Right ventricle myocardium superior (tissue), 1 donor: ENCODE data around the gene SEC22A. TPM values are rescaled to one million over a fixed set of nuclear protein-coding genes. Genes with fewer than 3 reads are reported as not detected.

Source experiments
- ATAC-seq: fragments of 200-7000 bp; cut with Tn5 transposase; one replicate; pipeline ENCODE4 v1.9.1; 2020; ENCODE audit warnings: mild to moderate bottlenecking; ENCODE audit not compliant: poor library complexity
- DNase-seq: peaks from one replicate; pipeline ENCODE4 v3.0.0-alpha.2; 2020
- intact Hi-C: fragments of 100-400 bp; cut with DNase I; formaldehyde crosslinking; loops from one replicate; pipeline ENCODE4 v1.11.2; 2022
- total RNA-seq: library from RNA; stranded (reverse); fragmentation: NEBNext Ultra II Directional; extraction: Animal tissue kit (Norgen Biotek cat#: 25700); gene quantifications from one replicate; pipeline ENCODE4 v1.2.1, GENCODE V29; 2021
- donor health status: DM: no; HTN: yes; CAD: no; lungs with severe emphysema.

The SEC22A gene
- total RNA-seq, 1 donor from 2014 or later = 6.5 TPM

DNA sequence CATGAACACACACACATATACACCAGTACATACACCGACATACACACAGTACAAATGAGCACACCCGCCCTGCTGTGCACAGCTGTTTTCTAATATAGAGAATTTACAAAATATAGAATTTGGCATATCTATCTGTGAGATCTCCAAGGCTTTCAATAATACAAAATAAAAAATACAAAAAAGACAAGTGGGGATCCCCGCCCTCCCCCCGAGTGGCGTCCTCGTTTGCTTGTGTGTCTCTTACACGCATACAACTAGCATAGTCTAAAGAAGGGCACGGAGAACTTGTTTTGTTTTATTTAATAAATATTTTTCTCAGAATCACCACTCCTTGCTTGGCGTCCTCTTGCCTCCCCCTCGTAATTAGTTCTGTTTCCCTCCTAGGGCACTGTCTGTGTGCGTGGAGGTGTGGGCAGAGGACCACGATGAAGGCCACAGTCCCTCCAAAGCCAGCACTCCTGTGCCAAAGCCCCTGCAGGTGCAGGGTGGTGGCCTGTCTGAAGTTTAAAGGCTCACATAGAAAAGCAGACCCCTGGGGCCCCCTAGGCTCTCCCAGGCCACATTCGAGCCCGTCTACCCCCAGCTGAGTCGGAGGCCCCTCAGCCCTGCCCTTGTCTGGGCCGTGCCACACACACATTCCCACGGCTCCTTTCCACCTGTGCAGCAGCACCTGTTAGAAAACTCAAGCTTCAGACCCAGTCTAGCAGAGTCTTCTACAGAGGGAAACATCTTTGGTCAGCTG lies 82.1 kb downstream of the SEC22A start:
- intact Hi-C loops = no loop called here
- ATAC-seq (no peak), DNase-seq (no peak)

- peak; percentile 56 for DNase-seq
- ATAC-seq = peak; percentile 34
- intact Hi-C loops = no loop called here
These were observed 82.8 kb downstream of the SEC22A start for GRCh38 chr3:123284399-123285010.

DNA sequence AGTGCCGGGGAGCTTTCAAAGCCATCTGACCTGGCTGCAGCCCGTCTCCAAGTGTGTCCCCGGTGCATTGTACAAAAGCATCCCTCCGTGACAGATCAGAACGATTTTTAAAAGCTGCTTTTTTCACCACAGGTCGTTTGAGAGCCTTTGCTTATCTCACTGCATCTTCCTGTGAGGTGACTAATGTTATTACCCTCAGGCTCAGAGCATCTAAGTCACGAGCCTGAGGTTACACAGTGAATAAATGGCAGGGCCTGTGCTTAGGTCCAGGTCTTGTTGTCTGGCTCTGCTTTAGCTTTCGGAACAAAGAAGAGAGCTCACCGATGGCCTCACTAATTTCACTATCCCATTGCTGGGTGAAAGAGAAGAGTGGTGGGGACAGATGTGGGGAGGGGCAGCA lies 83.3 kb downstream of the SEC22A start:
- ATAC-seq = no peak
- no peak for DNase-seq
- intact Hi-C loops = no loop called here

DNA sequence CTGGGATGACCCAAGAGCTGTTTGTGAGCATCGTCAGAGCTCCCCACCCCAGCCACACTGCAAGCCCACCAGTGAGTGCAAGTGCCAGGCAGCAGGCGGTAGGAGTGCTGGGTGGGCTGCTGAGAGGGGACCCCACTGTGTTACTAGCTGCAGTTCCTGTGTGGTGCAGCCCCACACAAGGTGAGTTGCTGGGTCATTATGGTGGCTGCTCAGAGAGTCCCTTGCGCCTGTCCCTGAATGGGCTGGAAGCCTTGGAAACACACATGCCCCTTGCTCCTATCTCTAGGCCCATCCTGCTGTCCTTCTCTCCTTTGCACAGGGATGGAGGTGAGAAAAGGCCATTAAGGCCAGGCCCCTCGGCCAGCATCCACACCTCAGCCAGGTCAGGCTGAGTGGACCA lies 83.7 kb downstream of the SEC22A start:
- no peak for ATAC-seq
- intact Hi-C loops = no loop called here
- no peak for DNase-seq

- no peak for ATAC-seq
- no peak for DNase-seq
- intact Hi-C loops = no loop called here
These were observed 84.2 kb downstream of the SEC22A start for GRCh38 chr3:123285931-123286307.

DNA sequence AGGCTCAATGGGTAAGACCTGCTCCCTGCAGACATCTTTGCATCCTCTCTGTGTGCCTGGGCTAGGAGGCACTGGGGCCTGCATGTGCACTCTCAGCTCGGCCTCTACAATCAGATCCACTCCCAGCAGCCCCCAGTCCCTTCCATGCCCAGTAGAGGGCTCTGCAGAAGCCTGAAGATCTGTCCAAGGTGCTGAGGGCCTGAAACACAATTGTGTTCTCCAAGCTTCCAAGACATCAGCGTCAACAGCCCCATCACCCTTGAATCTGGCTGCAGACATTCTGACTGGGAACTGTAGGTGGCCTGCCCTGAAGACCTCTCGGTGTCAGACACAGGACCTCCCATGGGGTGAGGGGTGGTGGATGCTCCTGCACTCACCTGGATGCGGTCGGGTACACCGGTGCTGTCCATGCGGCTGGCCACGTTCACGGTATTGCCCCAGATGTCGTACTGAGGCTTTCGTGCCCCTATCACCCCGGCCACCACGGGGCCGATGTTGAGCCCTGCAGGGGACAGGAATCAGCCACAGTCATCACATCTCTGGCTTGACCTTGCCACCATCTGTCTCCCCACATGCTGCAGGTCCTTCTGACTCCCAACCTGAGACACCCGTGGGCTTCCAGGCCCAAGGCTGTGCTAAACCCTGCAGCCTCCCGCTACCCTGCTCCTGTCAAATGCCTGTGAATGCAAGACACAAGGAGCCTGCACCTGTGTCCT lies 84.7 kb downstream of the SEC22A start:
- DNase-seq = no peak
- intact Hi-C loops = no loop called here
- peak; percentile 8 for ATAC-seq

DNA sequence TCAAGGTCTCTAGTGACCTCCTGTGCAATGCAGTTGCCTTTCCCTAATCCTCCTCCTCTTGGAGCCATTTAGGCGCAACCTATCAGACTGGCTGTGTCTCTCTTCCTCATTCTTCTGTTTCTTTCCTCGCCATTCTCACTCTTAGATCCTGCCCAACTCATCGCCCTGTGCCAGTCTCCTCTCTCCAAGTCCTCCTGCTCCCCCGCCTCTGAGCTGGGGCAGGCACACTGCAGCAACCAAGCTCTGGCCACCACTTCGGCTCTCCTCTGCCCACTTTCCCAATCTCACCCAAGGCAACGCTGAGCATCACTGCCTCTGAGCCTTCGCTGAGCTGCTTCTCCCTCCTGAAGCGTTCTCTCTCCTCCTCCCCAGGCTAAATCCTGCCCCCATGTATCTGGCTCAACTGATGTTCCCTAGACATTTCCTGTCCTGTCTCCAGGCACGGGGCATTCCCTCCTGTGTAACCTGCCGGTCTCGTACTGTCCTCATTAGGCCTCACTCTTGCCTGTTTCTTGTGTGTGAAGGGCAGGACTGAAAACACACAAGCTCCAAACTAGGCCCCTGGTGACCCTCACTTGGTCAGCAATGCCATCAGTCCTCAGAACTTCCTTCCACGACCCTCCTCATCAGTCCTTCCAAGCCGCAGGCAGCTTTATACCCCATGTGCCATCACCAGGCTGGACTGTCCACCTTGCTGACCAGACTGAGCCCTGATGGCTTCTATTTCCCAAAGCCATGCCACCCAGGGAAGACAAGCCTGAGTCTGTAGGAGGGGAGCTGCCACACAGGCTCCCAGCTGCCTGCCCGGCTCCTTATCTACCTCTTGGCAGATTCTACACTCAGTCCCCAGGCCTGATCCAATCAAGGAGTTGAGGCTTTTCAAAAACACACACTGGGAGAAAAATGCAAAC lies 85.6 kb downstream of the SEC22A start:
- no peak for ATAC-seq
- intact Hi-C loops = no loop called here
- no peak for DNase-seq

GRCh38 chr3:123287962-123288302 lies 86.2 kb downstream of the SEC22A start:
- no peak for ATAC-seq

DNA sequence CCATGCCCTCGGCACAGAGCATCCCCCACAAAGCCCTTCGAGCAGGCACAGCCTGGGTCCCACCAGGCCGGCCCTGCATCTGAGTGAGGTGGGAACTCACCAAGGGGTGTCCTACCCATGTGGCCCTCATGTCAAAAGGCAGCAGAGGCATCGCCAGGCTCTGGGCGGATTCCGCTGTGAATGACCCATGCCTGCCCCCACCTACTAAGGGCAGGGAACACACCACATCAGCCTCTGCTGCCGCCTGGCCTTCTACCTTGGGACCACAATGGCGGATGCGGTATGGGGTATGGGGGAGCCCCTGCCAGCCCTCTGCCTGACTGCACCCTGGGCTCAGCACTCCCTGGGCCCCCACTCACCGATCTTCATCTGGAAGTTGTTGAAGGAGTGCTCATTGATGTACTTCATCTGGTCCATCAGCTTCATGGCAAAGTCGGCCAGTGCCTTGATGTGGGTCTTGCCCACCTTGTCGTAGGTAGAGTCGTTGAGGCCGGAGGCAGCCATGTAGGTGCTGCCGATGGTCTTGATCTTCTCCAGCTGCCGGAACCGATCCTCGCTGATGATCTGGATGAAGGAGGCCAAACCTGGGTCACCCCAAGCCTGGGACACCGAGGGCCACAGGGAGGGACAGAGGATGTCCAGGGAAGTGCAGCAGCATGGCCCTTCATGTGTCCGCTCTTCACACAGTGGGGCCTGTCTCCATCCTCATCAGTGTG lies 87.8 kb downstream of the SEC22A start:
- intact Hi-C loops = no loop called here
- ATAC-seq (no peak), DNase-seq (no peak)

More at GRCh38 chr3:123287962-123288302, 86.2 kb downstream of the SEC22A start:
- DNase-seq = no peak
- intact Hi-C loops = no loop called here

GRCh38 chr3:123290107-123290930 lies 88.6 kb downstream of the SEC22A start:
- intact Hi-C loops = no loop called here

DNA sequence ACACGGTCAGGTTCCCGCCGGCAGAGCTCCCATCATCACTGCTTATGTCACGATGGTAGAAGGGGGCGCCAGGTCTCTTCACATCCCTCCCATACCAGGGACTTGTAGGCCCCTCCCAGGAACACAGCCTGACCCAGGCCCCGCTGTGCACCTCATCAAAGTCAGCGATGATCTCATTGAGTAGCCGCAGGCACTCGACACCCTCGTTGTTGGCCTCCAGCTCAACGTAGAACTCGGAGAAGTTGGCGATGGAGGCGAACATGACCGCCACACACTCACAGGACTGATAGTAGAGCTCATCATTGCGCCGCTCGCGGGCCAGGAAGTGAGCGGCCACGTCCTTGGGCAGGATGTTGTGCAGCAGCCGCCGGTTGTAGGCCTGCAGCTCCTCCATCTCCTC lies 89.2 kb downstream of the SEC22A start:
- no peak for ATAC-seq
- intact Hi-C loops = no loop called here
- no peak for DNase-seq

More at GRCh38 chr3:123290107-123290930, 88.6 kb downstream of the SEC22A start:
- no peak for DNase-seq
- no peak for ATAC-seq

DNA sequence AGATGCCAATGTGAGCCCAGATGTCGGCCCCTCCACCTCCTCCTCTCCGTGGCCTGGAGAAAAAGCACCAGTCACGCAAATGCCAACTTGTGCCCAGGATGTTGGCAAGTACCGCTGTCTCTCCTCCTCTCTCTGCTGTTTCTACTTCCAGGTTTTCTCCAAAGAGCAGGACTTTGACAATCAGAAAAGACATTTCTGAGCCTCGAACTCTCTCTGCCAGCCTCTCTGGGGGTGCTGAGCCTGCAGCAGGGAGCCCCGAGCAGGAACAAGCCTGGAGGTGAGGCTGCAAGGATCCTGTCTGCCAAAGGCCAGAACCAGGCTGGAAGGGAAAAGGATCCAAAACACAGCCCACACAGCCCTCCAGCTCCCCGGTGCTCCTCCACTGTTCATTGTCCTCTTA lies 89.7 kb downstream of the SEC22A start:
- no peak for DNase-seq
- intact Hi-C loops = no loop called here
- no peak for ATAC-seq

GRCh38 chr3:123292321-123293310 lies 90.9 kb downstream of the SEC22A start:
- ATAC-seq = no peak
- no peak for DNase-seq
- intact Hi-C loops = no loop called here

DNA sequence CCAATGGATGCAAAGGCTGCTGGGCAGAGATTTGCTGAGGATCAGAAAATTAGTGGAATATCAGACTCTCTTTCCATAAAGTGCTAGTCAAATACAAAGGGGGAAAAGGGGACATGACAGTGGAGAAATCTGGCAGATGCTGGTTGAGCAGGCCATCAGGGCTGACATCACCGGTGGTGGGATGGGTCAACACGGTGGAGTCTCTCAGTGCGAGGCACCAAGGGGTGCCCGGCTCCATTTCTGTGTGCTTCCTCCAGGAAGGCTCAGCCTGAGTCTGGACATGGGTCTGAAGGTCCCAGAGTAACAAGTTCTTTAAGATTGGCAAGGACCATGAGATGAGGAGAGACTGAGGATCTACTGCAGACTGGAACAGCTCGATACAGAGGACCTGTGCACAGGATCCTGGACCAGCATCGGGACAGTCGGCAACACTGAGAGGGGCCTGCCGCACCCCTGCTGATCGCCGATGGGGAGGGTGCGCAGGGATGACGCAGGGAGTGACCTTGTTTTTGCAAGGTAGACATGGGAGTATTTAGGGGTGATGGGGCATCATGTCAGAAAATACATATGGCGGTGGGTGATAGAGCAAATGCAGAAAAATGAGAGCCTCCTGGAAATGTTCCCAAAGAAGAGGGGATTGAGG lies 92.7 kb downstream of the SEC22A start:
- ATAC-seq (no peak), DNase-seq (no peak)
- intact Hi-C loops = no loop called here

DNA sequence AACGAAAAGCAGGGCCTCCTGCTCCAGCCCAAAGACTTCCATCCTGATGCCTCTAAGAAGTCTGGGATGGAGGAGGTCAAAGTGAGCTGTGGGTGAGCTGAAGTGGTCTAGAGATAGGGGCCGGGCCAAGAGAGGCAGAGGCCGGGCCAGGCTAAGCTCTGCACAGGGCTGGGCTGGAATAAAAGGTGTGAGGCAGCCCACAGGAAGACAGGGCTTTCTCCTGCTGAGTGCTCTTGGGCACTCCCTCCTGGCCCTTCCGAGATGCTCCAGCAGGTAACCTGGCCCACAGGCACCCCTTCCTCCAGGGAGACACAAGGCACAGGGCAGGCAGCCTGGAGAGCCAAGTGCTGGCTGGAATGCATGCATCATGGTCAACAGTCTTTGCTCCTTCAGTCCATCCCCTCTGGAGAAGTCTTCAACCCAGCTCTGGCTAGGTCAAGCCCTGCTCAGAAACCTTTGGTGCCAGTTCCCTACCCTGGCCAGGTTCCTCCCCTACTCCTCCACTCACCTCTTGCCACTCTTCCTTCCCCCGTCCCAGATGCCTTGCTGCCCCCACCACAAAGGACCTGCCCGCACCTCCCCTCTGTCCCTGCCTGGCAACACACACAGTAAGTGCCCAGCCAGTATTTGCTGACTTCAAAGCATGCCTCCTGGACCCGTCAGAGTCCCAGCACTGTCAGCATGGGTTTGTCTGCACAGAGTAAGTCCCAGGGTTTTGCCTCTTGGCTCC lies 93.6 kb downstream of the SEC22A start:
- no peak for DNase-seq
- intact Hi-C loops = no loop called here
- peak; percentile 10 for ATAC-seq

- intact Hi-C loops = no loop called here
- ATAC-seq (peak; percentile 1), DNase-seq (no peak)
These were observed 94.1 kb downstream of the SEC22A start for GRCh38 chr3:123295901-123296250.
